CD4-positive, alpha-beta memory T cell (primary cell): ENCODE results near the gene PANX2. TPM values are rescaled to one million over a fixed set of nuclear protein-coding genes. Genes with fewer than 3 reads are reported as not detected.
"Not testable (repeated sequence)": the region's sequence is repeated elsewhere in the genome, so short reads cannot be mapped to it uniquely, and the experiment has no call there.

Source experiments
- CTCF ChIA-PET: fragments of 350-600 bp; sonication (Branson Sonifier 250); formaldehyde crosslinking; loops from one replicate; lab custom pipeline; 2021; ENCODE audit warnings: inconsistent platforms; ENCODE audit not compliant: partially characterized antibody; lab: Charles Lee
- POLR2A ChIA-PET: fragments of 350-600 bp; sonication (Branson Sonifier 250); formaldehyde crosslinking; loops from one replicate; lab custom pipeline; 2021; ENCODE audit not compliant: partially characterized antibody; lab: Charles Lee
- DNase-seq, 5 donors: peaks; one replicate each; pipeline versions ENCODE4 v3.0.0 to v3.0.0-alpha.2; 2020 to 2022; ENCODE audit warnings: mixed read lengths in 1 of 5
- H3K27ac ChIP-seq: one replicate; pipeline ENCODE4 v1.7.0; 2013; ENCODE audit warnings: low read depth, low read length
- H3K27me3 ChIP-seq: 2 replicates; pipeline ENCODE4 v1.7.0; 2013; ENCODE audit warnings: mild to moderate bottlenecking, low read length, moderate library complexity; ENCODE audit not compliant: insufficient read depth
- H3K36me3 ChIP-seq: 2 replicates; pipeline ENCODE4 v1.7.0; 2013; ENCODE audit warnings: mild to moderate bottlenecking, low read length, moderate library complexity; ENCODE audit not compliant: insufficient read depth
- H3K4me1 ChIP-seq: 2 replicates; pipeline ENCODE4 v1.7.0; 2013; ENCODE audit warnings: mild to moderate bottlenecking, low read length, moderate library complexity; ENCODE audit not compliant: insufficient read depth
- H3K4me3 ChIP-seq, 2 donors: one replicate each; pipeline ENCODE4 v1.7.0; 2013; ENCODE audit warnings: low read length in 2 of 2, mild to moderate bottlenecking in 1 of 2
- H3K9me3 ChIP-seq, 2 donors: one replicate each; pipeline ENCODE4 v1.7.0; 2013; ENCODE audit warnings: low read length in 2 of 2, control low read depth in 1 of 2; ENCODE audit not compliant: control insufficient read depth in 1 of 2
- H3K27ac Mint-ChIP-seq, 7 donors: one replicate each; pipeline ENCODE4 v1.8.0; 2020 to 2021; ENCODE audit warnings: mixed read lengths in 7 of 7, mild to moderate bottlenecking in 6 of 7, inconsistent platforms in 3 of 7, moderate library complexity in 3 of 7
- H3K27me3 Mint-ChIP-seq, 2 donors: one replicate each; pipeline ENCODE4 v1.8.0; 2020 to 2021; ENCODE audit warnings: mixed read lengths in 2 of 2
- H3K36me3 Mint-ChIP-seq, 2 donors: one replicate each; pipeline ENCODE4 v1.8.0; 2020 to 2021; ENCODE audit warnings: mixed read lengths in 2 of 2, inconsistent platforms in 1 of 2, mild to moderate bottlenecking in 1 of 2
- H3K4me1 Mint-ChIP-seq, 4 donors: one replicate each; pipeline ENCODE4 v1.8.0; 2020 to 2021; ENCODE audit warnings: mixed read lengths in 4 of 4, mild to moderate bottlenecking in 1 of 4
- H3K4me3 Mint-ChIP-seq, 8 donors: one replicate each; pipeline ENCODE4 v1.8.0; 2020 to 2021; ENCODE audit warnings: mixed read lengths in 8 of 8, mild to moderate bottlenecking in 7 of 8, moderate library complexity in 6 of 8, inconsistent platforms in 3 of 8
- H3K9me3 Mint-ChIP-seq, 8 donors: one replicate each; pipeline ENCODE4 v1.8.0; 2020 to 2021; ENCODE audit warnings: mixed read lengths in 8 of 8, mild to moderate bottlenecking in 5 of 8, inconsistent platforms in 3 of 8, moderate library complexity in 1 of 8
- intact Hi-C: fragments of 100-400 bp; cut with micrococcal nuclease; formaldehyde crosslinking; loops from one replicate; pipeline ENCODE4 v1.15.1; 2023
- polyA plus RNA-seq, 2 donors: library from polyadenylated mRNA; unstranded; fragments of 300-500 nt; fragmentation: Illumina TruSeq; gene quantifications; one replicate each; pipeline ENCODE4 v1.2.3, GENCODE V29; 2021
- total RNA-seq, 2 experiments: library from RNA; stranded (reverse); gene quantifications; one replicate each; pipeline ENCODE4 v1.2.3, GENCODE V29; 2021

The PANX2 gene
- total and polyA plus RNA-seq, 4 experiments from 2014 or later = not detected

GRCh38 chr22:50165436-50166123, 5.0 kb upstream of the PANX2 start:
- H3K4me1 Mint-ChIP-seq = peaks cover 0 to 8% (median 0%) of the 10 kb centered on the region in 4 donors
- H3K4me3 Mint-ChIP-seq = no peak overlapping the region
- H3K9me3 ChIP-seq = no peaks in the 10 kb centered on the region
- peaks cover 9% of the 10 kb centered on the region for H3K27me3 ChIP-seq
- H3K27ac ChIP-seq = no peak overlapping the region
- no peaks in the 10 kb centered on the region for H3K4me1 ChIP-seq
- CTCF ChIA-PET = no interaction called here
- DNase-seq = no peak
- H3K27me3 Mint-ChIP-seq = peaks cover 17 to 20% of the 10 kb centered on the region in 2 donors
- H3K4me3 ChIP-seq = no peak overlapping the region
- H3K36me3 Mint-ChIP-seq = no peaks in the 10 kb centered on the region
- peaks cover 0 to 2% (median 0%) of the 10 kb centered on the region in 8 donors for H3K9me3 Mint-ChIP-seq
- H3K27ac Mint-ChIP-seq = no peak overlapping the region
- intact Hi-C loops = no loop called here
- H3K36me3 ChIP-seq = no peaks in the 10 kb centered on the region
- POLR2A ChIA-PET = no interaction called here

- H3K4me1 Mint-ChIP-seq = peaks cover 0 to 8% (median under 1%) of the 10 kb centered on the region in 4 donors
- no peaks in the 10 kb centered on the region for H3K4me1 ChIP-seq
- intact Hi-C loops = no loop called here
- H3K36me3 Mint-ChIP-seq = no peaks in the 10 kb centered on the region
- H3K27ac ChIP-seq = no peak overlapping the region
- no peak overlapping the region for H3K4me3 ChIP-seq
- H3K36me3 ChIP-seq = no peaks in the 10 kb centered on the region
- peaks cover 23 to 27% of the 10 kb centered on the region in 2 donors for H3K27me3 Mint-ChIP-seq
- no peaks in the 10 kb centered on the region for H3K9me3 ChIP-seq
- no peak overlapping the region for H3K27ac Mint-ChIP-seq
- H3K4me3 Mint-ChIP-seq = peak overlapping the region in 4 of 8 donors; percentile 3 to 15 (median 14)
- peaks cover 9% of the 10 kb centered on the region for H3K27me3 ChIP-seq
- POLR2A ChIA-PET = no interaction called here
- peaks cover 0 to 2% (median 0%) of the 10 kb centered on the region in 8 donors for H3K9me3 Mint-ChIP-seq
- CTCF ChIA-PET = no interaction called here
- no peak for DNase-seq
Measured at GRCh38 chr22:50167689-50168489, 2.6 kb upstream of the PANX2 start.

- H3K4me1 ChIP-seq, CTCF ChIA-PET, H3K27me3 ChIP-seq, DNase-seq, H3K9me3 ChIP-seq, H3K9me3 Mint-ChIP-seq, intact Hi-C loops, H3K36me3 Mint-ChIP-seq, H3K4me3 ChIP-seq, H3K27ac ChIP-seq, H3K36me3 ChIP-seq, POLR2A ChIA-PET, H3K4me1 Mint-ChIP-seq: not testable (repeated sequence)
- peak overlapping the region in 2 of 7 donors; percentile 21 to 22 for H3K27ac Mint-ChIP-seq
- H3K27me3 Mint-ChIP-seq = peaks cover 25 to 27% of the 10 kb centered on the region in 2 donors
- H3K4me3 Mint-ChIP-seq = peak overlapping the region; percentile 42 to 87 (median 52)
Measured at GRCh38 chr22:50168490-50169180, 1.9 kb upstream of the PANX2 start.

- Mint-ChIP-seq H3K9me3 (peaks cover 0 to 2% (median 0%) of the 10 kb centered on the region in 8 donors), H3K36me3 (no peaks in the 10 kb centered on the region), H3K4me3 (peak overlapping the region; percentile 42 to 87 (median 54)), H3K4me1 (peaks cover 0 to 8% (median under 1%) of the 10 kb centered on the region in 4 donors), H3K27ac (peak overlapping the region in 2 of 7 donors; percentile 21 to 22), H3K27me3 (peaks cover 24 to 25% of the 10 kb centered on the region in 2 donors)
- no peak overlapping the region for H3K27ac ChIP-seq
- ChIA-PET CTCF (no interaction called here), POLR2A (no interaction called here)
- H3K9me3 ChIP-seq = no peaks in the 10 kb centered on the region
- no peak overlapping the region for H3K4me3 ChIP-seq
- H3K4me1 ChIP-seq = no peaks in the 10 kb centered on the region
- no peaks in the 10 kb centered on the region for H3K36me3 ChIP-seq
- peaks cover 9% of the 10 kb centered on the region for H3K27me3 ChIP-seq
- DNase-seq = no peak
- intact Hi-C loops = no loop called here
Measured at GRCh38 chr22:50169181-50169759, 1.3 kb upstream of the PANX2 start.

GRCh38 chr22:50169774-50170341, 673 bp upstream of the PANX2 start:
- peak overlapping the region in 1 of 8 donors; percentile 17 for H3K4me3 Mint-ChIP-seq
- H3K9me3 Mint-ChIP-seq = peaks cover 0 to 2% (median 0%) of the 10 kb centered on the region in 8 donors
- H3K4me1 Mint-ChIP-seq = peaks cover 0 to 8% (median under 1%) of the 10 kb centered on the region in 4 donors
- no peaks in the 10 kb centered on the region for H3K36me3 Mint-ChIP-seq
- intact Hi-C loops = no loop called here
- H3K4me1 ChIP-seq = no peaks in the 10 kb centered on the region
- H3K27me3 Mint-ChIP-seq = peaks cover 24% of the 10 kb centered on the region in 2 donors
- CTCF ChIA-PET = no interaction called here
- H3K27me3 ChIP-seq = peaks cover 9% of the 10 kb centered on the region
- H3K4me3 ChIP-seq = no peak overlapping the region
- no peak overlapping the region for H3K27ac Mint-ChIP-seq
- no peak overlapping the region for H3K27ac ChIP-seq
- POLR2A ChIA-PET = no interaction called here
- DNase-seq = no peak
- no peaks in the 10 kb centered on the region for H3K9me3 ChIP-seq
- H3K36me3 ChIP-seq = no peaks in the 10 kb centered on the region

- no peak overlapping the region for H3K27ac Mint-ChIP-seq
- intact Hi-C loops = no loop called here
- H3K36me3 ChIP-seq = no peaks in the 10 kb centered on the region
Measured at GRCh38 chr22:50171319-50171964, 911 bp downstream of the PANX2 start.

More at GRCh38 chr22:50171319-50171964, 911 bp downstream of the PANX2 start:
- DNase-seq = no peak
- H3K4me3 Mint-ChIP-seq = peak overlapping the region; percentile 50 to 77 (median 70)
- Histone ChIP-seq H3K9me3 (no peaks in the 10 kb centered on the region), H3K4me3 (no peak overlapping the region), H3K27ac (no peak overlapping the region), H3K27me3 (peaks cover 9% of the 10 kb centered on the region), H3K4me1 (no peaks in the 10 kb centered on the region)
- H3K27me3 Mint-ChIP-seq = peaks cover 21 to 24% of the 10 kb centered on the region in 2 donors
- no peaks in the 10 kb centered on the region for H3K36me3 Mint-ChIP-seq
- H3K4me1 Mint-ChIP-seq = peaks cover 0 to 8% (median under 1%) of the 10 kb centered on the region in 4 donors
- POLR2A ChIA-PET = interaction anchor here (1.0 kb wide), 1 partner anchor 16 kb away, joined by 4 read pairs; no protein-coding TSS in a partner anchor
- H3K9me3 Mint-ChIP-seq = peaks cover 0 to 2% (median 0%) of the 10 kb centered on the region in 8 donors
- CTCF ChIA-PET = no interaction called here
